Measurements from ENCODE around the gene ARHGEF4. TPM values are rescaled to one million over a fixed set of nuclear protein-coding genes. Genes with fewer than 3 reads are reported as not detected.

ARHGEF4 gene
- total RNA-seq, 2 donors from 2014 or later, result 1.1 to 3.0 TPM

GRCh38 chr2:130871843-130872740 is 35.4 kb downstream of the ARHGEF4 start:
- ATAC-seq (no peak), DNase-seq (no peak)
- intact Hi-C loops (cut with DNase I, micrococcal nuclease), result loop anchor here in 1 of 2 donors (5.0 kb wide), 1 partner anchor 75 kb away; no protein-coding TSS in a partner anchor

- intact Hi-C loops (cut with DNase I, micrococcal nuclease), result loop anchor here in 1 of 2 donors (5.0 kb wide), 1 partner anchor 75 kb away; no protein-coding TSS in a partner anchor
- ATAC-seq (no peak), DNase-seq (no peak)
Observed at GRCh38 chr2:130872741-130873125, 36.0 kb downstream of the ARHGEF4 start.

- intact Hi-C loops (cut with DNase I, micrococcal nuclease), result loop anchor here in 1 of 2 donors (5.0 kb wide), 1 partner anchor 77 kb away; no protein-coding TSS in a partner anchor
- peak; percentile 64 to 82 for DNase-seq
- peak; percentile 78 for ATAC-seq
Observed at GRCh38 chr2:130873700-130874346, 37.1 kb downstream of the ARHGEF4 start.

GRCh38 chr2:130874512-130874911 is 37.8 kb downstream of the ARHGEF4 start:
- ATAC-seq, result no peak
- intact Hi-C loops (cut with DNase I, micrococcal nuclease), result loop anchor here in 1 of 2 donors (5.0 kb wide), 1 partner anchor 77 kb away; no protein-coding TSS in a partner anchor

GRCh38 chr2:130875935-130876334 is 39.2 kb downstream of the ARHGEF4 start:
- intact Hi-C loops (cut with DNase I, micrococcal nuclease), result no loop called here
- DNase-seq, result no peak
- no peak for ATAC-seq

More at GRCh38 chr2:130874512-130874911, 37.8 kb downstream of the ARHGEF4 start:
- no peak for DNase-seq

- ATAC-seq (no peak), DNase-seq (no peak)
- intact Hi-C loops (cut with DNase I, micrococcal nuclease), result no loop called here
Observed at GRCh38 chr2:130877258-130877657, 40.5 kb downstream of the ARHGEF4 start.

- no peak for DNase-seq
- ATAC-seq, result no peak
- intact Hi-C loops (cut with DNase I, micrococcal nuclease), result no loop called here
Observed at GRCh38 chr2:130878316-130878715, 41.6 kb downstream of the ARHGEF4 start.

- ATAC-seq (no peak), DNase-seq (no peak)
- intact Hi-C loops (cut with DNase I, micrococcal nuclease), result no loop called here
Observed at GRCh38 chr2:130878933-130879332, 42.2 kb downstream of the ARHGEF4 start.

- no peak for ATAC-seq
- intact Hi-C loops (cut with DNase I, micrococcal nuclease), result no loop called here
- no peak for DNase-seq
Observed at GRCh38 chr2:130882111-130882690, 45.5 kb downstream of the ARHGEF4 start.

- no peak for ATAC-seq
- intact Hi-C loops (cut with DNase I, micrococcal nuclease), result no loop called here
- DNase-seq, result no peak
Observed at GRCh38 chr2:130882991-130883390, 46.3 kb downstream of the ARHGEF4 start.

- no peak for ATAC-seq
Observed at GRCh38 chr2:130883496-130883895, 46.8 kb downstream of the ARHGEF4 start.

GRCh38 chr2:130884013-130884412 is 47.3 kb downstream of the ARHGEF4 start:
- no peak for ATAC-seq
- intact Hi-C loops (cut with DNase I, micrococcal nuclease), result no loop called here
- no peak for DNase-seq

More at GRCh38 chr2:130883496-130883895, 46.8 kb downstream of the ARHGEF4 start:
- no peak for DNase-seq
- intact Hi-C loops (cut with DNase I, micrococcal nuclease), result no loop called here

GRCh38 chr2:130884503-130884902 is 47.8 kb downstream of the ARHGEF4 start:
- intact Hi-C loops (cut with DNase I, micrococcal nuclease), result no loop called here
- DNase-seq (no peak), ATAC-seq (no peak)

GRCh38 chr2:130887643-130888042 is 50.9 kb downstream of the ARHGEF4 start:
- intact Hi-C loops (cut with DNase I, micrococcal nuclease), result no loop called here
- no peak for ATAC-seq
- no peak for DNase-seq

GRCh38 chr2:130890941-130891669 is 54.4 kb downstream of the ARHGEF4 start:
- intact Hi-C loops (cut with DNase I, micrococcal nuclease), result no loop called here
- DNase-seq (no peak), ATAC-seq (no peak)

GRCh38 chr2:130891966-130892365 is 55.3 kb downstream of the ARHGEF4 start:
- intact Hi-C loops (cut with DNase I, micrococcal nuclease), result no loop called here
- ATAC-seq (no peak), DNase-seq (no peak)

GRCh38 chr2:130892793-130893785 is 56.4 kb downstream of the ARHGEF4 start:
- ATAC-seq (no peak), DNase-seq (no peak)
- intact Hi-C loops (cut with DNase I, micrococcal nuclease), result no loop called here
